K562 (cell line): ENCODE measurements around the gene MTF1. TPM values are rescaled to one million over a fixed set of nuclear protein-coding genes. Genes with fewer than 3 reads are reported as not detected.

ENCODE experiments used
- ATAC-seq: fragments of 200-7000 bp; cut with Tn5 transposase; 3 replicates; pipeline ENCODE4 v1.9.1; 2020; ENCODE audit warnings: moderate library complexity
- BruUV-seq: library from RNA; stranded (reverse); fragments of 400-500 nt; replicated peaks from 2 replicates; lab custom pipeline; 2021; lab: Mats Ljungman, UMichigan
- CTCF ChIA-PET: fragments of 300-600 bp; formaldehyde crosslinking; extraction: SDS; loops from one replicate; lab custom pipeline; 2021; ENCODE audit warnings: low intra/inter-chr PET ratio; lab: Yijun Ruan, JAX
- POLR2A ChIA-PET: fragments of 300-600, 350-650 bp; sonication (Branson Sonifier 250); formaldehyde crosslinking; extraction: SDS; loops from one replicate; lab custom pipeline; 2021; ENCODE audit warnings: antibody characterized with exemption, inconsistent platforms; lab: Yijun Ruan, JAX
- DNase-seq, 4 experiments: peaks; one replicate each; pipeline versions ENCODE4 v3.0.0 to v3.0.0-alpha.2; 2011 to 2018; ENCODE audit warnings: low spot score in 3 of 4, mixed read lengths in 3 of 4; ENCODE audit errors: extremely low read depth in 1 of 4
- FAIRE-seq: peaks from 2 replicates; lab custom pipeline; 2011; peaks lifted over from hg19 to GRCh38; lab: Jason Lieb, UNC
- H2AFZ ChIP-seq: 2 replicates; pipeline ENCODE4 v1.6.0; 2011; ENCODE audit warnings: low read depth, low read length, control low read depth, inconsistent platforms
- H3K27ac ChIP-seq: fragments of 200-600 bp; 3 replicates; pipeline ENCODE4 v1.8.0; 2011; ENCODE audit warnings: low read depth, mild to moderate bottlenecking, control low read depth, inconsistent platforms, low read length, moderate library complexity, mixed read lengths; ENCODE audit errors: extremely low read depth
- H3K27me3 ChIP-seq, 2 experiments: fragments of 300-600 bp in 1 of 2; 2 replicates in 1 of 2; 3 replicates in 1 of 2; pipeline versions ENCODE4 v1.6.0 to v1.8.0; 2011; ENCODE audit warnings: inconsistent platforms in 2 of 2, low read length in 2 of 2, mild to moderate bottlenecking in 1 of 2, mixed read lengths in 1 of 2, moderate library complexity in 1 of 2; ENCODE audit not compliant: control insufficient read depth in 2 of 2, insufficient read depth in 2 of 2
- H3K36me3 ChIP-seq: fragments of 300-600 bp; 3 replicates; pipeline ENCODE4 v1.8.0; 2011; ENCODE audit warnings: mild to moderate bottlenecking, low read length, inconsistent platforms; ENCODE audit not compliant: control insufficient read depth, insufficient read depth
- H3K4me1 ChIP-seq, 2 experiments: fragments of 200-600 bp in 1 of 2; replicated peaks in 1 of 2; 2 replicates in 1 of 2; 3 replicates in 1 of 2; pipeline versions ENCODE4 v1.5.1 to v1.8.0; 2011; ENCODE audit warnings: inconsistent platforms in 2 of 2, low read length in 2 of 2, mild to moderate bottlenecking in 1 of 2, mixed read lengths in 1 of 2, moderate library complexity in 1 of 2; ENCODE audit not compliant: control insufficient read depth in 2 of 2, insufficient read depth in 2 of 2
- H3K4me2 ChIP-seq: 2 replicates; pipeline ENCODE4 v1.6.1; 2011; ENCODE audit warnings: low read length, control low read depth, inconsistent platforms, mixed read lengths; ENCODE audit not compliant: insufficient read depth
- H3K4me3 ChIP-seq: fragments of 200-600 bp; sonication (generic), shearing (Covaris generic); 2 replicates; pipeline ENCODE4 v1.5.1; 2016; ENCODE audit warnings: control low read depth, inconsistent platforms
- H3K79me2 ChIP-seq: fragments of 200-600 bp; 3 replicates; pipeline ENCODE4 v1.8.0; 2011; ENCODE audit warnings: low read length, inconsistent platforms; ENCODE audit not compliant: control insufficient read depth, insufficient read depth
- H3K9ac ChIP-seq, 2 experiments: 2 replicates each; pipeline versions ENCODE4 v1.6.0 to v1.6.1; 2011; ENCODE audit warnings: low read depth in 2 of 2, low read length in 2 of 2, control low read depth in 1 of 2, inconsistent platforms in 1 of 2, mild to moderate bottlenecking in 1 of 2, mixed read lengths in 1 of 2; ENCODE audit not compliant: insufficient read depth in 1 of 2
- H3K9me1 ChIP-seq: one replicate; pipeline ENCODE4 v1.6.0; 2011; ENCODE audit warnings: inconsistent platforms, mild to moderate bottlenecking, low read length, moderate library complexity; ENCODE audit not compliant: control insufficient read depth, insufficient read depth
- H3K9me3 ChIP-seq: replicated peaks from 2 replicates; pipeline ENCODE4 v1.5.1; 2011; ENCODE audit warnings: low read depth, low read length, inconsistent platforms; ENCODE audit not compliant: control insufficient read depth, insufficient read depth
- H4K20me1 ChIP-seq: replicated peaks from 2 replicates; pipeline ENCODE4 v1.6.1; 2011; ENCODE audit warnings: low read length, inconsistent platforms, mixed read lengths; ENCODE audit not compliant: control insufficient read depth, insufficient read depth
- ATF4 ChIP-seq: fragments of 450-650 bp; formaldehyde crosslinking; IDR thresholded peaks from 2 replicates; pipeline ENCODE4 v1.4.0; 2022; ENCODE audit warnings: mild to moderate bottlenecking, moderate library complexity
- CBFB ChIP-seq: sonication (generic); formaldehyde crosslinking; IDR thresholded peaks from 2 replicates; pipeline ENCODE4 v1.4.0; 2020; ENCODE audit warnings: mild to moderate bottlenecking, missing genetic modification reagents
- CEBPZ ChIP-seq: fragments of 150-350 bp; IDR thresholded peaks from 2 replicates; pipeline ENCODE4 v1.6.1; 2014; ENCODE audit warnings: low read depth, mild to moderate bottlenecking, low read length, borderline replicate concordance
- CGGBP1 ChIP-seq: fragments of 250-450 bp; sonication (Bioruptor Pico); IDR thresholded peaks from 2 replicates; pipeline ENCODE4 v1.9.0; 2021; ENCODE audit warnings: mild to moderate bottlenecking
- E2F8 ChIP-seq: fragments of 450-650 bp; IDR thresholded peaks from 2 replicates; pipeline ENCODE4 v1.7.1; 2018; ENCODE audit warnings: mild to moderate bottlenecking, low read depth; ENCODE audit not compliant: partially characterized antibody
- ETV5 ChIP-seq: sonication (generic); formaldehyde crosslinking; IDR thresholded peaks from 2 replicates; pipeline ENCODE4 v1.4.0; 2020; ENCODE audit warnings: low read depth, mild to moderate bottlenecking, missing genetic modification reagents
- HSF4 ChIP-seq: fragments of 250-450 bp; sonication (Bioruptor Pico); IDR thresholded peaks from 2 replicates; pipeline ENCODE4 v2.1.2; 2022; ENCODE audit warnings: mild to moderate bottlenecking, moderate library complexity, borderline replicate concordance
- IRF2 ChIP-seq: sonication (generic); formaldehyde crosslinking; IDR thresholded peaks from 2 replicates; pipeline ENCODE4 v1.8.1; 2022; ENCODE audit warnings: mild to moderate bottlenecking, missing genetic modification reagents
- MTA2 ChIP-seq: fragments of 450-650 bp; IDR thresholded peaks from 2 replicates; pipeline ENCODE4 v1.6.1; 2016; ENCODE audit warnings: low read depth
- PHF20 ChIP-seq: fragments of 450-650 bp; IDR thresholded peaks from 2 replicates; pipeline ENCODE4 v1.6.1; 2018; ENCODE audit not compliant: partially characterized antibody
- SRF ChIP-seq, 2 experiments: fragments of 250-450, 450-650 bp in 1 of 2; sonication (Bioruptor Pico) in 1 of 2; sonication (generic) in 1 of 2; formaldehyde crosslinking; IDR thresholded peaks; 2 replicates each; pipeline versions ENCODE4 v1.5.0 to v1.5.1; 2020 to 2022; ENCODE audit warnings: mild to moderate bottlenecking in 1 of 2, missing genetic modification reagents in 1 of 2
- WHSC1 ChIP-seq: IDR thresholded peaks from one replicate; pipeline ENCODE4 v1.6.1; 2012; ENCODE audit warnings: low read length, control low read depth, inconsistent platforms
- XRCC5 ChIP-seq: fragments of 200-400 bp; formaldehyde crosslinking; IDR thresholded peaks from 2 replicates; pipeline ENCODE4 v1.6.1; 2017; ENCODE audit warnings: low read depth, mild to moderate bottlenecking, low read length
- ZNF75A ChIP-seq: fragments of 450-650 bp; formaldehyde crosslinking; IDR thresholded peaks from 2 replicates; pipeline ENCODE4 v1.4.0; 2020; ENCODE audit warnings: mild to moderate bottlenecking
- WGBS: fragments of 100-300 bp; shearing (Covaris generic); methylation state at CpG from one replicate; pipeline ENCODE4 v1.1.6; 2016; ENCODE audit warnings: low coverage, mixed read lengths; ENCODE audit not compliant: insufficient coverage; ENCODE audit errors: missing lambda C conversion rate; 5-methylcytosine and 5-hydroxymethylcytosine counted together
- in situ Hi-C: fragments of 300-500 bp; cut with MboI; formaldehyde crosslinking; loops from 4 replicates; pipeline ENCODE4 v1.15.0; 2018; ENCODE audit warnings: inconsistent platforms, mixed read lengths
- intact Hi-C: fragments of 100-400 bp; cut with micrococcal nuclease; formaldehyde crosslinking; loops from 2 replicates; pipeline ENCODE4 v1.14.2; 2022
- polyA plus RNA-seq, 8 experiments: library from polyadenylated mRNA; depleted of rRNA in 4 of 8; stranded (reverse) in 5 of 8; unstranded in 3 of 8; fragments of >200 nt; fragmentation: Nextera tagmentation in 2 of 8; fragmentation: Illumina TruSeq in 1 of 8; extraction: Ambion mirVana in 2 of 8; extraction: Trizol in 1 of 8; gene quantifications; 2 replicates each; pipeline versions ENCODE4 v1.2.1 to v1.2.3, GENCODE V29; 2011 to 2014; ENCODE audit warnings: inconsistent platforms in 1 of 8, missing spikeins in 1 of 8
- total RNA-seq, 7 experiments: library from RNA; depleted of rRNA in 6 of 7; stranded (reverse); fragments of >200 nt in 6 of 7; fragmentation: Illumina TruSeq in 2 of 7; extraction: Trizol in 2 of 7; gene quantifications; 2 replicates each; pipeline versions ENCODE4 v1.2.1 to v1.2.3, GENCODE V29; 2011 to 2021; ENCODE audit warnings: low replicate concordance in 1 of 7

Gene MTF1
- total and polyA plus RNA-seq, 9 of the 15 experiments (the other 6 are each of a cell fraction or from before 2014, with no cell fraction given), result 1.1 to 12.2 (median 4.3) TPM

DNA sequence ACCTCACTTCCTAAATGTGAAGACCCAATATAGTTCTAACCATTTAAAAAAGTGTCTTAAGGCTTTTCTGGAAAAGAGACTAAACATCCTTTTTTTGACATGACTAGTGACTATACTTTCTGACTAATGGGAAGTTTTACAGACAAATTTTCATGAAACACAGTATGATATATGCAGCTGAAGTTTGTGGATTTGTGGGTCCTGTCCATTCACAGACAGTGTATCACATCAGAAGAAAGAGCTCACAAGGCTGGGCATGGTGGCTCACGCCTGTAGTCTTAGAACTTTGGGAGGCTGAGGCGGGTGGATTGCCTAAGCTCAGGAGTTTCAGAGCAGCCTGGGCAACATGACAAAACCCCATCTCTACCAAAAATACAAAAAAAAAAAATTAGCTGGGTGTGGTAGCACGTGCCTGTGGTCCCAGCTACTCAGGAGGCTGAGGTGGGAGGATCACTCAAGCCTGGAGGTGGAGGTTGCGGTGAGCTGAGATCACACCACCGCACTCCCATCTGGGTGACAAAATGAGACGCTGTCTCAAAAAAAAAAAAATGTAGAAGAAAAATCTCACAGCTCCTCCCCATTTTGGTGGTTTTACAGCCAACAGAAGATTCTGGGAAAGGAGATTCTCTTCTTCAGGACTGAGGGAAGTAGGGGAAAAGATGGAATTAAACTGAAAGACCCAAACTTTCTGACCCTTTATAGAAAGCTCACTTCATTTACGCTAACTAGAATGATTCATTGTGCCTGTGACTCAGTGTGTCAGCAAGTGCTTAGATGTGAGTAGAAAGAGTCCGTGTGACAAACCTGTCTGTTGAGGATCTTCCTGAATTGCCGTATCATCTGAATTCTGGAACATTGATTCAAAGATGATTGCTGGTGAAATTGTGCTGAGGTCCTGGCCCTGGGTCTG lies 36.2 kb downstream of the MTF1 start:
- Histone ChIP-seq H2AFZ (no peak overlapping the region), H3K4me1 (no peaks in the 10 kb centered on the region), H3K27ac (no peak overlapping the region), H3K9ac (no peak overlapping the region), H3K9me1 (no peaks in the 10 kb centered on the region), H3K9me3 (no peaks in the 10 kb centered on the region), H3K4me2 (no peak overlapping the region), H4K20me1 (no peaks in the 10 kb centered on the region), H3K36me3 (peaks cover 69% of the 10 kb centered on the region), H3K27me3 (no peaks in the 10 kb centered on the region), H3K79me2 (no peaks in the 10 kb centered on the region), H3K4me3 (no peak overlapping the region)
- FAIRE-seq (no peak), DNase-seq (no peak), ATAC-seq (no peak)
- in situ Hi-C loops, result no loop called here
- 96% methylated on average over 9 of the region's 9 CpGs for WGBS
- no TSS peak for BruUV-seq
- ChIA-PET POLR2A (interaction anchor here (0.6 to 1.7 kb wide), 5 partner anchors 15 to 1600 kb away, joined by 3 to 7 read pairs (median 3); partner anchors contain the start of genes C1orf122, DNALI1 and YRDC), CTCF (no interaction called here)
- intact Hi-C loops, result no loop called here
- TF ChIP-seq SRF (CRISPR knock-in tag; IDR thresholded peaks at IDR 0.05) (no peak), ZNF75A (no peak), PHF20 (no peak), CGGBP1 (no peak), WHSC1 (no peak), MTA2 (no peak), IRF2 (no peak), E2F8 (no peak), XRCC5 (no peak), CBFB (no peak), HSF4 (CRISPR knock-in tag) (no peak), ETV5 (no peak), ATF4 (CRISPR knock-in tag) (no peak), CEBPZ (no peak)
